Mucosa of descending colon (tissue), 3 donors: ENCODE measurements around the gene VAMP1. TPM values are rescaled to one million over a fixed set of nuclear protein-coding genes. Genes with fewer than 3 reads are reported as not detected.

Source experiments
- ATAC-seq: fragments of 200-7000 bp; cut with Tn5 transposase; one replicate; pipeline ENCODE4 v1.9.1; 2020; ENCODE audit warnings: mild to moderate bottlenecking, moderate library complexity
- DNase-seq, 3 donors: peaks; one replicate each; pipeline ENCODE4 v3.0.0-alpha.2; 2020
- H3K36me3 ChIP-seq: fragments of 200-600 bp; one replicate; pipeline ENCODE4 v1.8.0; 2021; ENCODE audit warnings: low read depth, mild to moderate bottlenecking
- H3K4me1 ChIP-seq: fragments of 200-600 bp; one replicate; pipeline ENCODE4 v1.8.0; 2021; ENCODE audit warnings: low read depth, mild to moderate bottlenecking
- H3K4me3 ChIP-seq: fragments of 200-600 bp; one replicate; pipeline ENCODE4 v1.8.0; 2021; ENCODE audit warnings: mild to moderate bottlenecking
- H3K9me3 ChIP-seq: fragments of 200-600 bp; one replicate; pipeline ENCODE4 v1.8.0; 2021; ENCODE audit warnings: mild to moderate bottlenecking
- intact Hi-C, 2 donors: fragments of 100-400 bp; cut with DNase I in 1 of 2; cut with micrococcal nuclease in 1 of 2; formaldehyde crosslinking; loops; one replicate each; pipeline versions ENCODE4 v1.11.0 to v1.11.1; 2022; cut with DNase I, micrococcal nuclease
- total RNA-seq, 3 donors: library from RNA; stranded (reverse); fragmentation: NEBNext Ultra II Directional in 2 of 3; extraction: Animal tissue kit (Norgen Biotek cat#: 25700) in 2 of 3; gene quantifications; one replicate each; pipeline versions ENCODE4 v1.2.1 to v1.2.4, GENCODE V29; 2021 to 2023
- TF ChIP-seq, protein P1 (sequence below): fragments of 200-600 bp; IDR thresholded peaks from one replicate; pipeline ENCODE4 v1.8.0; 2022; ENCODE audit warnings: antibody characterized with exemption, mild to moderate bottlenecking
- donor health status: DM: no; HTN: no; CAD: no; lungs with moderate emphysema.
- donor health status: DM: no; HTN: no; CAD: no.
- donor health status: DM: no; HTN: yes; CAD: no.

The VAMP1 gene
- total RNA-seq, 3 donors from 2014 or later = 3.8 to 18.7 (median 8.6) TPM

DNA sequence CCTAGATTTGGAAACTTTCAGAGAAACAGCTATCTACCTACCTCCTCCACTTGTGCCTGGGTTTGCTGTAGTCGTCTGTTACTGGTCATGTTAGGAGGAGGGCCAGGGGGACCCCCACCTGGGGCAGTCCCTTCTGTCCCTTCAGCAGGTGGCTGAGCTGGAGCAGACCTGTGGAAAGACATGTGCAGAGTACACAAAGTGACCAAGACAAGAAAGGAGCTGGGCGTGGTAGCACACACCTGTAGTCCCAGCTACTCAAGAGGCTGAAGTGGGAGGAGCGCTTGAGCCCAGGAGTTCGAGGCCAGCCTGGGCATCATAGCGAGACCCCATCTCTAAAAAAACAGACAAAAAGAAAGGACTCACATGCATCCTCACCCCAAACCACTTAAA is 4.3 kb downstream of the VAMP1 start:
- TF ChIP-seq, protein P1, sequence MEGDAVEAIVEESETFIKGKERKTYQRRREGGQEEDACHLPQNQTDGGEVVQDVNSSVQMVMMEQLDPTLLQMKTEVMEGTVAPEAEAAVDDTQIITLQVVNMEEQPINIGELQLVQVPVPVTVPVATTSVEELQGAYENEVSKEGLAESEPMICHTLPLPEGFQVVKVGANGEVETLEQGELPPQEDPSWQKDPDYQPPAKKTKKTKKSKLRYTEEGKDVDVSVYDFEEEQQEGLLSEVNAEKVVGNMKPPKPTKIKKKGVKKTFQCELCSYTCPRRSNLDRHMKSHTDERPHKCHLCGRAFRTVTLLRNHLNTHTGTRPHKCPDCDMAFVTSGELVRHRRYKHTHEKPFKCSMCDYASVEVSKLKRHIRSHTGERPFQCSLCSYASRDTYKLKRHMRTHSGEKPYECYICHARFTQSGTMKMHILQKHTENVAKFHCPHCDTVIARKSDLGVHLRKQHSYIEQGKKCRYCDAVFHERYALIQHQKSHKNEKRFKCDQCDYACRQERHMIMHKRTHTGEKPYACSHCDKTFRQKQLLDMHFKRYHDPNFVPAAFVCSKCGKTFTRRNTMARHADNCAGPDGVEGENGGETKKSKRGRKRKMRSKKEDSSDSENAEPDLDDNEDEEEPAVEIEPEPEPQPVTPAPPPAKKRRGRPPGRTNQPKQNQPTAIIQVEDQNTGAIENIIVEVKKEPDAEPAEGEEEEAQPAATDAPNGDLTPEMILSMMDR = no peak
- DNase-seq (no peak), ATAC-seq (no peak)
- Histone ChIP-seq H3K36me3 (no peaks in the 10 kb centered on the region), H3K4me3 (no peak overlapping the region), H3K9me3 (no peaks in the 10 kb centered on the region), H3K4me1 (peaks cover 30% of the 10 kb centered on the region)
- intact Hi-C loops = no loop called here

GRCh38 chr12:6465467-6466183 is 4.9 kb downstream of the VAMP1 start:
- Histone ChIP-seq H3K4me1 (peaks cover 25% of the 10 kb centered on the region), H3K9me3 (no peaks in the 10 kb centered on the region), H3K36me3 (no peaks in the 10 kb centered on the region), H3K4me3 (no peak overlapping the region)
- intact Hi-C loops = no loop called here
- DNase-seq (peak in 1 of 3 donors; percentile 83), ATAC-seq (peak; percentile 52)
- TF ChIP-seq, protein P1 = peak; percentile 79

DNA sequence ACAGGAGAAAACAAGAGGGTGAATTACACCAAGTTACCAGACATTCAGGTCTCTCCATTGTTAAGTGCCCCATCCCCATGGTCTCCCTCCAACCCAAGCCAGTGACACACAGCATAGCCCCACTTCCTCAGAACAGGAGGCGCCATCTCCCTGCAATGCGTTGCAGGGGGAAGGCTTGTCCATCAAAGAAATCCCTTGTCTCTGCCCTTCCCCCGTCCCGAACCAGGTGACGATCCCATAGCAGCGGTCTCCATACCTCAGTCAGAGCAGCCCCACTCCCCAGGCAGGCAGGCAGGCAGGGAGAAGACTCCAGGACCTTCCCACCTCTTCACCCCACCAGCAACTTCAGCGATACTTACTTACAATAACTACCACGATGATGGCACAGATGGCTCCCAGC is 5.9 kb downstream of the VAMP1 start:
- intact Hi-C loops = loop anchor here in 1 of 2 donors (5.0 kb wide), 1 partner anchor 37 kb away; no protein-coding TSS in a partner anchor
- peaks cover 23% of the 10 kb centered on the region for H3K4me1 ChIP-seq
- ATAC-seq (no peak), DNase-seq (no peak)
- no peak overlapping the region for H3K4me3 ChIP-seq
- no peaks in the 10 kb centered on the region for H3K36me3 ChIP-seq
- no peaks in the 10 kb centered on the region for H3K9me3 ChIP-seq
- TF ChIP-seq, protein P1 = no peak

GRCh38 chr12:6463858-6464257 is 6.6 kb downstream of the VAMP1 start:
- Histone ChIP-seq H3K4me1 (peaks cover 18% of the 10 kb centered on the region), H3K4me3 (no peak overlapping the region), H3K9me3 (no peaks in the 10 kb centered on the region), H3K36me3 (no peaks in the 10 kb centered on the region)
- no peak for ATAC-seq
- TF ChIP-seq, protein P1 = no peak
- no peak for DNase-seq
- intact Hi-C loops = loop anchor here in 1 of 2 donors (5.0 kb wide), 1 partner anchor 37 kb away; no protein-coding TSS in a partner anchor

- H3K9me3 ChIP-seq = no peaks in the 10 kb centered on the region
- H3K4me1 ChIP-seq = peaks cover 11% of the 10 kb centered on the region
- DNase-seq (no peak), ATAC-seq (no peak)
- no peak overlapping the region for H3K4me3 ChIP-seq
- H3K36me3 ChIP-seq = no peaks in the 10 kb centered on the region
- intact Hi-C loops = loop anchor here in 1 of 2 donors (5.0 kb wide), 1 partner anchor 36 kb away; no protein-coding TSS in a partner anchor
- TF ChIP-seq, protein P1 = no peak
Observed at GRCh38 chr12:6463216-6463615, 7.3 kb downstream of the VAMP1 start.
